ENCODE measurements around the gene UBQLN3. TPM values are rescaled to one million over a fixed set of nuclear protein-coding genes. Genes with fewer than 3 reads are reported as not detected.

Gene UBQLN3
- total RNA-seq, 4 donors from 2014 or later, result not detected

GRCh38 chr11:5534046-5534445 lies 24.3 kb upstream of the UBQLN3 start:
- no peaks in the 10 kb centered on the region for H3K4me1 ChIP-seq
- no peaks in the 10 kb centered on the region for H3K27me3 ChIP-seq
- H3K9me3 ChIP-seq, result no peaks in the 10 kb centered on the region
- no peak overlapping the region for H3K27ac ChIP-seq
- DNase-seq, result no peak
- WGBS, 2 donors, result 60 to 68% methylated on average over 1 of the region's 1 CpG
- intact Hi-C loops (cut with DNase I), result no loop called here
- no peaks in the 10 kb centered on the region for H3K36me3 ChIP-seq
- TF ChIP-seq CTCF (IDR thresholded peaks at IDR 0.05) (no peak), POLR2A (IDR thresholded peaks at IDR 0.05) (no peak)
- H3K4me3 ChIP-seq, result no peak overlapping the region

- intact Hi-C loops (cut with DNase I), result no loop called here
- WGBS, 2 donors, result 64 to 76% methylated on average over 1 to 2 of the region's 2 CpGs
- no peak for TF ChIP-seq POLR2A (IDR thresholded peaks at IDR 0.05)
- no peak for TF ChIP-seq CTCF (IDR thresholded peaks at IDR 0.05)
Measured at GRCh38 chr11:5531053-5531831, 21.5 kb upstream of the UBQLN3 start.

GRCh38 chr11:5528495-5528894 lies 18.7 kb upstream of the UBQLN3 start:
- no peaks in the 10 kb centered on the region for H3K27me3 ChIP-seq
- no peaks in the 10 kb centered on the region for H3K9me3 ChIP-seq
- no peaks in the 10 kb centered on the region for H3K4me1 ChIP-seq
- no peak overlapping the region for H3K27ac ChIP-seq
- TF ChIP-seq POLR2A (IDR thresholded peaks at IDR 0.05), result no peak
- TF ChIP-seq CTCF (IDR thresholded peaks at IDR 0.05), result no peak
- no peaks in the 10 kb centered on the region for H3K36me3 ChIP-seq
- DNase-seq, result no peak
- WGBS, 2 donors, result 24 to 33% methylated on average over 1 of the region's 1 CpG
- no peak overlapping the region for H3K4me3 ChIP-seq
- intact Hi-C loops (cut with DNase I), result no loop called here

More at GRCh38 chr11:5531053-5531831, 21.5 kb upstream of the UBQLN3 start:
- H3K36me3 ChIP-seq, result no peaks in the 10 kb centered on the region
- no peaks in the 10 kb centered on the region for H3K4me1 ChIP-seq
- H3K27me3 ChIP-seq, result no peaks in the 10 kb centered on the region
- H3K9me3 ChIP-seq, result no peaks in the 10 kb centered on the region
- no peak for DNase-seq
- no peak overlapping the region for H3K4me3 ChIP-seq
- H3K27ac ChIP-seq, result no peak overlapping the region

- TF ChIP-seq POLR2A (IDR thresholded peaks at IDR 0.05) (no peak), CTCF (IDR thresholded peaks at IDR 0.05) (no peak)
- WGBS, 2 donors, result 78% methylated on average over 4 of the region's 5 CpGs; no CpG with 5 or more reads in 1 of the 2 donors
- Histone ChIP-seq H3K4me3 (no peak overlapping the region), H3K36me3 (no peaks in the 10 kb centered on the region), H3K27ac (no peak overlapping the region), H3K4me1 (no peaks in the 10 kb centered on the region), H3K9me3 (no peaks in the 10 kb centered on the region), H3K27me3 (no peaks in the 10 kb centered on the region)
- no peak for DNase-seq
- intact Hi-C loops (cut with DNase I), result no loop called here
Measured at GRCh38 chr11:5527716-5528115, 18.0 kb upstream of the UBQLN3 start.

- no peaks in the 10 kb centered on the region for H3K36me3 ChIP-seq
- H3K4me1 ChIP-seq, result no peaks in the 10 kb centered on the region
- no peak overlapping the region for H3K27ac ChIP-seq
- H3K9me3 ChIP-seq, result no peaks in the 10 kb centered on the region
- no peak for DNase-seq
- H3K4me3 ChIP-seq, result no peak overlapping the region
- intact Hi-C loops (cut with DNase I), result no loop called here
- H3K27me3 ChIP-seq, result no peaks in the 10 kb centered on the region
- TF ChIP-seq POLR2A (IDR thresholded peaks at IDR 0.05), result no peak
- TF ChIP-seq CTCF (IDR thresholded peaks at IDR 0.05), result no peak
- WGBS, 2 donors, result 48 to 50% methylated on average over 2 of the region's 3 CpGs
Measured at GRCh38 chr11:5524756-5525155, 15.0 kb upstream of the UBQLN3 start.

All from esophagus squamous epithelium (tissue), 5 donors.